ENCODE data around the gene INSC.

INSC gene

GRCh38 chr11:15150507-15150906, 35.8 kb downstream of the INSC start:
- DNase-seq = no peak

DNA sequence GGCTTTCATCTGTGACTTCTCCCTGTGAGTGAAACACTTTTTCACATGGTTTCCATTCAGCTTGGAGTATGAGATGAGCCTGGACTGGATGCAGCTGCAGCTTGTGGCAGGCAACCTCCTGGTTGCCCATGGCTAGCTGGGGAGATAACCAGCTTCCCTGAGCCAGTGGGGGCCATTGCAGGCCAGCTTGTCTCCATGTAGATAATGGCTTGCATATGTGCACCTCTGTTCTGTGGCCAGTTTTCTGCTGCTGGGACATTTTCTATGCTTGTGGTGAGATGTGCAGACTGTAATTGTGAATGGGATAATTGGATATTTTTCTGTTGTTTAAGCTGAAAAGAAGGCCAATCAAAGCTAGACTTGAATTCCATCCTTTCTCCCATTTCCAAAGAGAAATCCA, 38.5 kb downstream of the INSC start:
- DNase-seq = no peak

GRCh38 chr11:15157181-15157580, 42.5 kb downstream of the INSC start:
- DNase-seq = no peak

DNA sequence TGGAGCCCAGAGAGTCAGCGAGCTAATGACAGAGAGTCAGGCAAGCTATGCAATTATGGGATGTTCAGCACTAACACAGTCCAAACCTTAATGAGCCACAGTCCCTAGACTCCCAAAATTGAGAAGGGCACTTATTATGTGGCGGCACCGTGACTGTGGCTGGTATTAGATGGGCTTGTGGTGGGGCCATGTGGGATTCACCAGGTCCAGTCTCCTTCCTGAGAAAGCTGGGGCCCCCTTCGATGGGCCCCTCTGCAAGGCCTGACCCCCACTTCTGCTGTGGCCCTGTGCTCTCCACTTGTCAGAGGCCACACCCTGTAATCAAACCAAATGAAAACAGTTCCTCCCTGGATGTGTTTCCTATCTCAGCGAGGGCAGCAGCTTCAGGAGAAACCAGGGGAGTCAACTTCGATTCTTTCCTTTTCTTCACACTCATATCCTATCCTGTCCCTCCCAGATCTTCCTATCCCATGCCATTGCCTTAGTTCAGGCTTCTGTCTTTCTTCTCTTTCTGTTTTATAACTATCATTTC, 42.9 kb downstream of the INSC start:
- DNase-seq = no peak

- DNase-seq = no peak
These were observed 43.8 kb downstream of the INSC start for GRCh38 chr11:15158351-15159015.

DNA sequence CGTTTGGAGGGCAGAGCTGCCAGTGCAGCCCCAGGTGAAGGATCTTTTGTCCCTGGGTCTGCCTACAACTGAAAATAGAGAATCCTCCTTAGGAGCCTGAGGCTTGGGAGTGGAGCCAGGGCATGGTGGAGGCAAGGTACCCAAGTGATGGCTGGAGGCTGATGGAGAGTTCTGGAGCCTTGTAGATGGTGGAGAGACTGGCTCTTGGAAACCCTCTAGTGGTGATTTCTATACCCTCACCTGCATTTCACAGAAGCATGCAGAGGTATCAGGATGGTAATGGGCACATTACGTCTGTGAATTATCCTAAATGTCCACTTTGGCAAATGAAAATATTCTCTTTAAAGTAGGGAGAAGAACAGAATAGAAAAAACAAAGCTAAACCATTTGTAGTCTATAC, 44.4 kb downstream of the INSC start:
- no peak for DNase-seq

DNA sequence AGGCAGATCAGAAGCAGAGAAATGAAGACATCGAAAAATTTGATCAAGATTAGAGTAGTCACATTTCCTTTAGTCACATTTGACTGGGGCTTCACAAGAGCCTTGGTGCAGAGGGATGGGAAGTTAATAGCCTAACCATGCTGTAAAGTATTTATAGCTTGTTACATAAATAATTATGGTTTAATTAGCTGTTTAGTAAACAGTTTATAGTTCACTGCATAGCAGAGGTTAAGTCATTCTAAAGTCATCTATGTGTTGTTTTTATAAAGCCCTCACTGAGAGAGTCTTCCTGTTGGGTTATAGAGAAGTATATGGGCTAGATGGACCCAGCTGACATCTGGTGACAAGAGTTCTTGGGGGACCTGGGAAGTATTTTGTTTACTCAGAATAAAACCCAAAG, 47.1 kb downstream of the INSC start:
- DNase-seq = no peak

DNA sequence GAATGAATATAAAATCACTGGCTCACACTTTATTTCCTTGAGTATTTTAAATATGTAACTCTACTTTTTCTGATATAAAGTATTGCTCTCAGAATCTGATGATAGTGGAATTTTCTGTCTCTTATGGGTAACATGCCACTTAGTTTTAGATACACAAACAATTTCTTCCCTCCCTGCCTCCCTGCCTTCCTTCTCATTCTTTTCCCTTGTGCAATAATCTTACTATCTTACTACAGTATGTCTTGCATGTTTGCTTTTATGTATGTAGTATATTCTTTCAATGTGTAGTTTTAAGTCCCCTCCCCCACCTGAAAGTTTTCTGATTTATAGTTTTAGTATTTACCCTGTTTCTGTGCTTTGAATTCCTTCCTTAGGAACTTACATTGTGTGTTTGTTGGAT, 48.4 kb downstream of the INSC start:
- DNase-seq = no peak

DNA sequence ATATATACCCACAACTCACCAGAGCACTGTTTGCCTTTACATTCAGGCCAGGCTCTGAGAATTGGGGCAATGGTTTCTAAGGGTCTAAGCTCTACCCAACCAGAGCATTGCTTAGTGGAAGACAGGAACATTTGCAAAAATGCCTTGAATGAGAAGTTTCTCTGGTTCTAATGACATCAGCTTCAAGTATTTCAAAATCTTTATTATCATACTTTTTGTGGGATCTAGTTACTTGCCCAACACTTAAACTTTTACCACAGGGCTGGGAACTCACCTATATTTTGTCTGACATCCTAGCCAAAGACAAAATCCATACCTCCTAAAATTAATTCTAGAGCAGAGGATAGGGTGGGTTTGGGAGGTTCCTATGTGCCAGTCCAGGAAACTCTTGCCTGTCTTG, 51.5 kb downstream of the INSC start:
- DNase-seq = no peak

GRCh38 chr11:15169815-15170551, 55.3 kb downstream of the INSC start:
- DNase-seq = no peak

DNA sequence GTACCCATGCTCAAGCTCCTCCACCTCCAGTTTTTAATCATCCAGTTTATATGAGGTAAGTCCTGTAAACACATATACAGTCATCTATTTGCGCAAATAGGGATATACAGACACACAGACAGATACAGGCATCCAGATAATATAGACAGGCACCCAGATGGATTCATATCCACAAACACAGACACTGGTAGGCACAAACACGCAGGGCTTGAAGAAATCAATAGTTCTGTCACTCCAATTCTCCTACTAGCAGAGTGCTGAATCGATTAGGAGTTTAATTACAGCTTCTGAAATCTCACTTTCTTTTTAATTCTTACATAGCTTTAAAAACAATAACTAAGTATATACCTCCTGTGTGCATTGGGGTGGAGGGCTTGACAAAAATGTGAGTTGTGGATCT, 56.0 kb downstream of the INSC start:
- DNase-seq = no peak

- no peak for DNase-seq
These were observed 57.2 kb downstream of the INSC start for GRCh38 chr11:15171956-15172355.

GRCh38 chr11:15175831-15176230, 61.1 kb downstream of the INSC start:
- DNase-seq = no peak

DNA sequence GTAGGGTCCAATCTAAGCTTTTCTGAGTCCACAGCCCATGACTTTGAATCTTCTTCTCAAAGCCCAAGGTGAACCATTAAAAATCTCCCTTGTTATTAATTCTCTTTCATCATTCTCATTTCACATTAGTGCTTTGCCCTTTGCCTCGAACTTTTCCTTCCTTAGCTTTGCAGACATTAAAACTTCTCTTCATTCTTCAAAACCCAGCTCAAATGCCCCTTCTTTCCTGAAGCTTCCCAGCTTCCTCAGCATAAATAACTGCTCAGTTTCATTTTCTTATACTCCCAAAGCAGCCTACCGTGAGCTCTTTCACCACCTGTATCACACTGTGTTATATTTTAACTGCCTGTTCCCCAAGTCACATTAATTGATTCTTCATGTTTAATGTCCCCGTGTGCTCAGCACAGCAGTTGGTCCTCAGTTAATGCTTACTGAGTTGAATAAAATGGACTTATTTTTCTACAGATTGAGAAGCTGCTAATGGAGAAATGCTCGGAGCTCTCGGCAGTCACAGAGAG, 62.0 kb downstream of the INSC start:
- no peak for DNase-seq

DNA sequence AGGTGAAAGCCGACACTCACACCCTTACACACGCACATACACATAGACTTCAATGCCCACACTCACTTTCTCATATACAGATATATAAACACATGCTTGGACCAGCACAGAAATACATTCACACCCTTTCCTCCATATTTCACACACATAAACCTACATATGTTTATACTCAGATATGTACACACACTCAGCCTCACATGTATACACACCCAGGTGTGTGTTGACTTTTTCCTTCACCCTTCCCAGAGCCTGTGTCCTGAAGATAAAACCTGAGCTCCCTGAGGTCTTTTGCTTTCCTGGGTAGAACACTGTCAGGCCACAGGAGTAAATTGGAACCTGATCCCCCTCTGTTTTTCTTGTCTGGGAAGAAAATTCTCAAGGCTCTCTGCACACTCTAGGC, 62.8 kb downstream of the INSC start:
- no peak for DNase-seq

DNA sequence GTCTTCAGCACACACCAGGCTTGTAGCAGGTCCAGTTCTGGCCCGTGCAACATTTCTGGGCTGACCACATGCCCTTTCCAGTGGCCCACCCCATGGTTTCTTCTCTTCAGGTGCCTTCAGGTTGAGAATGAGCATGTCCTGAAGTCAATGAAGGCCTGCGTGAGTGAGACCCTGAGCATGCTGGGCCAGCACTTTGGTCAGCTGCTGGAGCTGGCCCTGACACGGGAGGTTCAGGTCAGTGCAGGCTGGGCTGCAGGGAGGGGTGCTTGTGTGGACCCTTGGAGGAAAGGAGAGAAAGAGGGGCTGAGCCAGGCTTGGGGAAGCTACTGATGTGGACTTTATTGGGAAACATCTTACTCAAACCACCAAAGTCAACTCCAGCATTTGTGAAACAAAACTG, 63.5 kb downstream of the INSC start:
- DNase-seq = no peak

- DNase-seq = no peak
These were observed 64.4 kb downstream of the INSC start for GRCh38 chr11:15179167-15179566.

DNA sequence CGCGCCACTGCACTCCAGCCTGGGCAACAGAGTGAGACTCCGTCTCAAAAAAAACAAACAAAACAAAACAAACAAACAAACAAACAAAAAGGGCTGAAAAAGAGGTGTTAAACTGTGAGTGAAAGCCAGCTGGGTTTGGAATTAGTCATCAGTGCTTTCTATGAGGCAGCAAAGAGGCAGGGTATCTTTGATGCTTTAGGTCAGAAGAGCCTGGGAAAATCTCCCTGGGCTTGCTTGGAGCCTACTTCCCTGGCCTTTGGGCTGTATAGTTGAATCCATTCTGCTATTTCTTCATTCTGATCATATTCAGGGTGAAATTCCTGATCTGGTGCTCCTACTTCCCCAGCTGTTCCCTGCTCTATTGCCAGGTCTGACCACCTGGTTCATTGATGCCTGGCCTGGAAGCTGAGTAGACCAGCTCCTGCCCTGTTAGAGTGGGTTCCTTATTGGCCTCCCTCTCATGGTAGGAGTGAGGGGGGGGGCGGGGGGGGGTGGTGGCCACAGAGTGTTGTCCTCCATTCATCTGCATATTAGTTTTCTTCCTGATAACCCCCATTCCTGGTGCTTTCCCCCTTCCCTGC, 65.6 kb downstream of the INSC start:
- DNase-seq = no peak

DNA sequence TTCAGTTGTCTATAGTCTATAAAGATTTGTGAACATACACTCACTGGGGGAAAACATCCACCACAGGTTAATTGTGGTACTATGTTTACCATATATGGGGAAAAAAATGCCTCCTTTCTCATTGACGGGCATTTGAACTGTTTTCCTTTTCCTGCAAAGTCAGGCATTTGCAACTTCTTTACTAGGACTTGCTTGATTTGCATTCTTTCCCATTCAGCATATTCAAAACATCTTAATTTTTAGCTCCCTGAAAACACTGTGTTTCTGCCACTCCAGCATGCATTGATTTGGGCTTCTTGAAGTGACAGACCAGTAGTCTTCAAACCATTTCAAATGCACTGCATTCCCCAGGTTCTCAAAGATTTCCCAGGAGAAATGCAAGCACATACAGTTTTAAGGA, 67.6 kb downstream of the INSC start:
- no peak for DNase-seq

DNA sequence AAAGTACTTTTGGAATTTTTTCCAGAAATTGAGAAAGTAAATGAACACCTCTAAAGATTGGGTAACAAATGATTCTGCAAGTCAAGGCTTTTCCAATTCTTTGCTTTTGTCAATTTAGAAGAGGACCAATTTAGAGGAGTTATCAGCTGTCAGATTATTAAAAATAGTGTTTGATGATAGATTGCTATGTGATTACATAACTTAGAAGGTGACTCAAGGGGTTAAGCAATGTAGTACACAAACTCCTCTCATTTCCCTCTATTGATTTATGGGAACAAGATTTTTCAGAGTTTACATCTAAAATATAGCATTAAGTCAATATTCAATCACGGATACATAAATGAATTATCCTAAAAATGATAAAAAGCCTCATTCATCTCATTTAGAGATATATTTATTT, 70.3 kb downstream of the INSC start:
- no peak for DNase-seq

GRCh38 chr11:15186146-15186545, 71.4 kb downstream of the INSC start:
- DNase-seq = no peak

GRCh38 chr11:15189189-15189588, 74.5 kb downstream of the INSC start:
- DNase-seq = no peak

GRCh38 chr11:15189641-15190365, 75.1 kb downstream of the INSC start:
- DNase-seq = no peak
